Upper lobe of right lung (tissue), 1 donor: ENCODE measurements around the gene FUT3. TPM values are rescaled to one million over a fixed set of nuclear protein-coding genes. Genes with fewer than 3 reads are reported as not detected.

Experiments used
- ATAC-seq: fragments of 200-7000 bp; cut with Tn5 transposase; one replicate; pipeline ENCODE4 v1.9.1; 2020; ENCODE audit warnings: mild to moderate bottlenecking, moderate library complexity
- DNase-seq: peaks from one replicate; pipeline ENCODE4 v3.0.0-alpha.2; 2020
- H3K27ac ChIP-seq: fragments of 200-600 bp; one replicate; pipeline ENCODE4 v1.8.0; 2022
- H3K27me3 ChIP-seq: fragments of 200-600 bp; one replicate; pipeline ENCODE4 v1.8.0; 2022; ENCODE audit warnings: mild to moderate bottlenecking
- H3K36me3 ChIP-seq: fragments of 200-600 bp; one replicate; pipeline ENCODE4 v1.8.0; 2022
- H3K4me1 ChIP-seq: fragments of 200-600 bp; one replicate; pipeline ENCODE4 v1.8.0; 2022
- H3K4me3 ChIP-seq: fragments of 200-600 bp; one replicate; pipeline ENCODE4 v1.8.0; 2022; ENCODE audit warnings: mild to moderate bottlenecking
- H3K9me3 ChIP-seq: fragments of 200-600 bp; one replicate; pipeline ENCODE4 v1.8.0; 2022
- intact Hi-C: fragments of 100-400 bp; cut with DNase I; formaldehyde crosslinking; loops from one replicate; pipeline ENCODE4 v1.11.0; 2022
- total RNA-seq: library from RNA; stranded (reverse); fragmentation: NEBNext Ultra II Directional; extraction: Animal tissue kit (Norgen Biotek cat#: 25700); gene quantifications from one replicate; pipeline ENCODE4 v1.2.1, GENCODE V29; 2021
- TF ChIP-seq, protein P1 (sequence below): fragments of 200-600 bp; IDR thresholded peaks from one replicate; pipeline ENCODE4 v1.8.0; 2022; ENCODE audit warnings: antibody characterized with exemption
- donor health status: DM: no; HTN: yes; CAD: no; lungs with severe emphysema.

Gene FUT3
- total RNA-seq, 1 donor from 2014 or later: 17.3 TPM

- Histone ChIP-seq H3K9me3 (no peaks in the 10 kb centered on the region), H3K36me3 (no peaks in the 10 kb centered on the region), H3K4me3 (no peak overlapping the region), H3K27ac (no peak overlapping the region), H3K27me3 (peaks cover 4% of the 10 kb centered on the region), H3K4me1 (peaks cover 5% of the 10 kb centered on the region)
- ATAC-seq (no peak), DNase-seq (peak; percentile 77)
- TF ChIP-seq, protein P1, sequence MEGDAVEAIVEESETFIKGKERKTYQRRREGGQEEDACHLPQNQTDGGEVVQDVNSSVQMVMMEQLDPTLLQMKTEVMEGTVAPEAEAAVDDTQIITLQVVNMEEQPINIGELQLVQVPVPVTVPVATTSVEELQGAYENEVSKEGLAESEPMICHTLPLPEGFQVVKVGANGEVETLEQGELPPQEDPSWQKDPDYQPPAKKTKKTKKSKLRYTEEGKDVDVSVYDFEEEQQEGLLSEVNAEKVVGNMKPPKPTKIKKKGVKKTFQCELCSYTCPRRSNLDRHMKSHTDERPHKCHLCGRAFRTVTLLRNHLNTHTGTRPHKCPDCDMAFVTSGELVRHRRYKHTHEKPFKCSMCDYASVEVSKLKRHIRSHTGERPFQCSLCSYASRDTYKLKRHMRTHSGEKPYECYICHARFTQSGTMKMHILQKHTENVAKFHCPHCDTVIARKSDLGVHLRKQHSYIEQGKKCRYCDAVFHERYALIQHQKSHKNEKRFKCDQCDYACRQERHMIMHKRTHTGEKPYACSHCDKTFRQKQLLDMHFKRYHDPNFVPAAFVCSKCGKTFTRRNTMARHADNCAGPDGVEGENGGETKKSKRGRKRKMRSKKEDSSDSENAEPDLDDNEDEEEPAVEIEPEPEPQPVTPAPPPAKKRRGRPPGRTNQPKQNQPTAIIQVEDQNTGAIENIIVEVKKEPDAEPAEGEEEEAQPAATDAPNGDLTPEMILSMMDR: no peak
- intact Hi-C loops: no loop called here
Measured at GRCh38 chr19:5823579-5824281, 27.5 kb downstream of the FUT3 start.

DNA sequence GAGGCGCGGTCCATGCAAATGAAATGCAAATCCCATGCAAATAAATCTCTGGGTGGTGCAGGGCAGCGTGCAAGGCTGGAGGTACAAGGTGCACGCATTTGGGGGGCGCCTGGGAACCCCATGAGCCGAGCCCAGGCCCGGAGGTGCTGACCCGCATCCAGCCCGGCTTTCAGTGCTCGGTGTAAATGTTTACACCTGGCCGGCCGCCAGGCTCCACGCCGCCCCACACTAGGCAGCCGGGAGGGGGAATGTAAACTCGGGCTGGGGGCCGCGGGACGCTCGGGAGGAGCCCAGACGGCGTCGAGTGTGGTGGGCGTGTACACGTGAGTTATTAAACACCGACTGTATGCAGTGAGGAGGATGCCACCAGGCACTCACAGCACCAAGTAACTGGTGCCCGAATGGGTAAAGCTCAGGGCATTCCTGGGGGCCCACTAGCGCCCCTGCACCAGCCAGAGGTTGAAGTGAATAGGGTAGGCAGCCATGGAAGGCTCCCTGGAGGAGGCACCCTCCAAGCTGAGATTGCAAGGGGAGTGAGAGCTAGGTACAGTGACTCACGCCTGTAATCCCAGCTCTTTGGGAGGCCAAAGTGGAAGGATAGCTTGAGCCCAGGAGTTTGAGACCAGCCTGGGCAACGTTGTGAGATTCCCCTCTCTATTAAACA lies 28.9 kb downstream of the FUT3 start:
- no peaks in the 10 kb centered on the region for H3K27me3 ChIP-seq
- no peaks in the 10 kb centered on the region for H3K36me3 ChIP-seq
- H3K27ac ChIP-seq: no peak overlapping the region
- H3K9me3 ChIP-seq: no peaks in the 10 kb centered on the region
- DNase-seq (no peak), ATAC-seq (no peak)
- intact Hi-C loops: no loop called here
- TF ChIP-seq, protein P1: no peak
- H3K4me1 ChIP-seq: no peaks in the 10 kb centered on the region
- no peak overlapping the region for H3K4me3 ChIP-seq

- H3K27me3 ChIP-seq: no peaks in the 10 kb centered on the region
- H3K36me3 ChIP-seq: no peaks in the 10 kb centered on the region
- ATAC-seq (no peak), DNase-seq (no peak)
- no peak overlapping the region for H3K27ac ChIP-seq
- TF ChIP-seq, protein P1: no peak
- no peaks in the 10 kb centered on the region for H3K9me3 ChIP-seq
- intact Hi-C loops: no loop called here
- H3K4me1 ChIP-seq: no peaks in the 10 kb centered on the region
- no peak overlapping the region for H3K4me3 ChIP-seq
Measured at GRCh38 chr19:5821521-5822180, 29.6 kb downstream of the FUT3 start.

DNA sequence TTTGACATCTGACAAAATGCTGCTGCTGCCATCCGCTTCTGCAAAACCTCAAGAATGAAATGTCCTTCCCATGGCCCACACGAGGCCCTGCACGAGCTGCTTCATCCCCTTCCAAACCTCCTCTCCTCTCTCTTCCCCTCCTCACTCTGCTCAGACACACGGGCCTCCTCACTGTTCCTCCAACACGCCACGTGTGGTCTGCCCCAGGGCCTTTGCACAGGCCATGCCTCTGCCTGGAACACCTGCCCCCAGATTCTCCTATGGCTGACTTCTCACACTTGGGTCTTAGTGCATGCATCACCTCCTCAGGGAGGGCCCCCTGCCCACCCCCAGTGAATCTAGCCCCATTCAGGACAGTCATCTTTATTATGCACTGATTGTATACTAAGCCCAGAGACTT lies 30.5 kb downstream of the FUT3 start:
- Histone ChIP-seq H3K36me3 (no peaks in the 10 kb centered on the region), H3K27me3 (no peaks in the 10 kb centered on the region), H3K9me3 (no peaks in the 10 kb centered on the region), H3K4me1 (no peaks in the 10 kb centered on the region), H3K27ac (no peak overlapping the region), H3K4me3 (no peak overlapping the region)
- intact Hi-C loops: no loop called here
- DNase-seq (no peak), ATAC-seq (no peak)
- TF ChIP-seq, protein P1: no peak

DNA sequence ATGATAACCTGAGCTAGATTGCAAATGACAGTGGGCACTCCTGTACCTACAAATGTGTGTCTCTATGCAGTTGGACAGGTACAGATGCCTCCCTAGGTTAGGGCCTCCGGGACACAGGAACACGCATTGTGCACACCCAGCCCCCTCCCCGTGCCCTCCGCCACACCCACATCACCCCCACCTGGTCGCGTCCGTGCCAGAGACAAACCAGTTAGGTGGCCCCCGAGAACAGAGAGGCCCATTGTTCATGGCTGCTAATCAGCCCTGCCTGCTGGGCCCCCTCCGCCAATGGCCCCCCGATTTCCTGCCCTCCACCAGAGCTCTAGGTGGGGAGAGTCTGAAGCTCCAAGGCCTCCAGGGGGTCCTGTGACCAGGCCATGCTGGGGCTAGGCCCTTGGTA lies 32.7 kb downstream of the FUT3 start:
- Histone ChIP-seq H3K27me3 (no peaks in the 10 kb centered on the region), H3K4me3 (no peak overlapping the region), H3K4me1 (no peaks in the 10 kb centered on the region), H3K27ac (no peak overlapping the region), H3K9me3 (no peaks in the 10 kb centered on the region), H3K36me3 (no peaks in the 10 kb centered on the region)
- DNase-seq: no peak
- TF ChIP-seq, protein P1: no peak
- no peak for ATAC-seq
- intact Hi-C loops: no loop called here
